Uterus (tissue), 2 donors: Measurements from ENCODE around the gene MSL3B.

Source experiments
- POLR2A ChIP-seq, 2 donors: fragments of 450-650 bp; IDR thresholded peaks; one replicate each; pipeline ENCODE4 v1.6.1; 2016; ENCODE audit warnings: antibody characterized with exemption in 2 of 2, mild to moderate bottlenecking in 1 of 2, moderate library complexity in 1 of 2
- TF ChIP-seq, protein P1 (sequence below), 4 experiments: fragments of 200-600 bp in 2 of 4; fragments of 450-650 bp in 2 of 4; sonication (generic) in 2 of 4; IDR thresholded peaks; one replicate each; pipeline ENCODE4 v1.5.1; 2016 to 2019; ENCODE audit warnings: antibody characterized with exemption in 4 of 4, mild to moderate bottlenecking in 2 of 4, moderate library complexity in 1 of 4

- TF ChIP-seq, protein P1, sequence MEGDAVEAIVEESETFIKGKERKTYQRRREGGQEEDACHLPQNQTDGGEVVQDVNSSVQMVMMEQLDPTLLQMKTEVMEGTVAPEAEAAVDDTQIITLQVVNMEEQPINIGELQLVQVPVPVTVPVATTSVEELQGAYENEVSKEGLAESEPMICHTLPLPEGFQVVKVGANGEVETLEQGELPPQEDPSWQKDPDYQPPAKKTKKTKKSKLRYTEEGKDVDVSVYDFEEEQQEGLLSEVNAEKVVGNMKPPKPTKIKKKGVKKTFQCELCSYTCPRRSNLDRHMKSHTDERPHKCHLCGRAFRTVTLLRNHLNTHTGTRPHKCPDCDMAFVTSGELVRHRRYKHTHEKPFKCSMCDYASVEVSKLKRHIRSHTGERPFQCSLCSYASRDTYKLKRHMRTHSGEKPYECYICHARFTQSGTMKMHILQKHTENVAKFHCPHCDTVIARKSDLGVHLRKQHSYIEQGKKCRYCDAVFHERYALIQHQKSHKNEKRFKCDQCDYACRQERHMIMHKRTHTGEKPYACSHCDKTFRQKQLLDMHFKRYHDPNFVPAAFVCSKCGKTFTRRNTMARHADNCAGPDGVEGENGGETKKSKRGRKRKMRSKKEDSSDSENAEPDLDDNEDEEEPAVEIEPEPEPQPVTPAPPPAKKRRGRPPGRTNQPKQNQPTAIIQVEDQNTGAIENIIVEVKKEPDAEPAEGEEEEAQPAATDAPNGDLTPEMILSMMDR (IDR thresholded peaks at IDR 0.05) = no peak
- TF ChIP-seq POLR2A (IDR thresholded peaks at IDR 0.05) = no peak
Observed at GRCh38 chr2:233828546-233829192, 39.5 kb downstream of the MSL3B start.
